ENCODE results near the gene NKAIN4. TPM values are rescaled to one million over a fixed set of nuclear protein-coding genes. Genes with fewer than 3 reads are reported as not detected.

The NKAIN4 gene
- total RNA-seq, 1 experiment from 2014 or later, result not detected

DNA sequence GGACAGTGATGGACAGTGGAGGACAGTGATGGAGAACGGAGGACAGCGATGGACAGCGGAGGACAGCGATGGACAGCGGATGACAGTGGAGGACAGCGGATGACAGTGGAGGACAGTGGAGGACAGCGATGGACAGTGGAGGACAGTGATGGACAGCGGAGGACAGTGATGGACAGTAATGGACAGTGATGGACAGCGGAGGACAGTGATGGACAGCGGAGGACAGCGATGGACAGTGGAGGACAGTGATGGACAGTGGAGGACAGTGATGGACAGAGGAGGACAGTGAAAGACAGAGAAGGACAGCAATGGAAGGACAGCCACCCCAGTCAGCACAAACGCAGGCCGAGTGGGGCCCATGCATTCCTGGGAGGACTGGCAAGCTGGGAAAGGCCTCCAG is 3.4 kb upstream of the NKAIN4 start:
- no peak for DNase-seq (ENCODE audit: low spot score)

- no peak for DNase-seq (ENCODE audit: low spot score)
Measured at GRCh38 chr20:63256954-63257353, 2.7 kb upstream of the NKAIN4 start.

- no peak for DNase-seq (ENCODE audit: low spot score)
Measured at GRCh38 chr20:63255931-63256704, 1.9 kb upstream of the NKAIN4 start.

DNA sequence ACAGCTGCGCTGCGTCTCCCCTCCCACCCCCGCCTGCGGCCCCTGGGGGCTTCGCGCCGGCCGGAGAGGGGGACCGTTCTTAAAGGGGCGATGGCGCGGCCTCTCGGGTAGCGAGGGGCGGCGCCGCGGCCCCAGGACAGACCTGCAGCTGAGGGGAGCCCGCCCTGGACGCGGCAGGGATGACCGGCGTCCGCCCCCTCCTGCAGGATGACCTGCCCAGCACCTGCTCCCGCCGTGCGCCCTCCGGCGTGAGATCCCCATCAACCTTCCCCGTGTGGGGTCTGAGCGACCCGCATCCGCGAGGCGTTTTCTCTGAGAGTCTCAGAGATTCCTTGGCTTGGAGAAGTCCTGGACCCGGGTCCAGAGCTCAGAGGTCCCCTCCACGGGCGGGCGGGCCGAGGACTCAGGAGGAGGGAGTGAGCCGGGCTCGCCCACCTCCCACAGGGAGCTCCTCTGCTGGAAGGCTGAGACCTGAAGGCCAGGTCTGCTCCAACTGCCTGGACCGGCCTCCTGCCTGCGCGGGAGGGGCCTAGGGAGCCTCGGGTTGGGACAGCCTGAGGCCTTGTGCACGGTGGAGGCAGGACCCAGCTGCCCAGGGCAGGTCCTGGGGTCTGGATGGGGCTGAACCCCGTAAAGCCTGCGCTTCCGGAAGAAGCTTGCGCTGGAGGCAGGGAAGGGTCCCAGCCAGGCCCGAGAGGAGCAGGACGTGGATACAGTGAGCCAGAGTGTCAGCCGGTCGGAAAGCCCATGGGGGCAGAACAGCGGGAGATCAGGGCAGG is 532 bp upstream of the NKAIN4 start:
- DNase-seq (ENCODE audit: low spot score), result no peak

GRCh38 chr20:63253438-63254231 is 628 bp downstream of the NKAIN4 start:
- DNase-seq (ENCODE audit: low spot score), result no peak

GRCh38 chr20:63253065-63253437 is 1.2 kb downstream of the NKAIN4 start:
- DNase-seq (ENCODE audit: low spot score), result no peak

DNA sequence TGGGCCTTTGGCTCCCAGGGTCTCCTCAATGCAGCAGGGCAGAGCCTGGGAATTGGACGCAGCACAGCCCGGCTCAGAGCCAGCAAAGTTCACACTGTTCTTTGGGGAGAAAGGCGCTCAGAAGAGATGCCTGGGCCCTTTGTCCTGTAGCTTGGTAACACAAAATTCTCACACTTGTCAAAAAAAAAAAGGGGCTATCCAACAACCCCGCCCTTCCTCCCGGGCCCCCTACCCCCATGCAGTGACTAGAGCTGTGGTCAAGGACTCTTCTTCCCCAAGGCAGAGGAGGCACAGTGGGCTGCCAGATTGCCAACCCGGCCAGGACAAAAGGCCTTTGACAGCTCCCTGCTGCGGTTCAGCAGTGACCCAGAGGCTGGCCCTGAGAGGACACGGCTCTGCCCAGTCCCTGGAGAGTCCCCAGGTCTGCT is 2.0 kb downstream of the NKAIN4 start:
- DNase-seq (ENCODE audit: low spot score), result no peak

- DNase-seq (ENCODE audit: low spot score), result peak; percentile 19
Measured at GRCh38 chr20:63251350-63251749, 2.9 kb downstream of the NKAIN4 start.

GRCh38 chr20:63249891-63250290 is 4.4 kb downstream of the NKAIN4 start:
- no peak for DNase-seq (ENCODE audit: low spot score)

GRCh38 chr20:63248835-63249591 is 5.2 kb downstream of the NKAIN4 start:
- DNase-seq (ENCODE audit: low spot score), result no peak

DNA sequence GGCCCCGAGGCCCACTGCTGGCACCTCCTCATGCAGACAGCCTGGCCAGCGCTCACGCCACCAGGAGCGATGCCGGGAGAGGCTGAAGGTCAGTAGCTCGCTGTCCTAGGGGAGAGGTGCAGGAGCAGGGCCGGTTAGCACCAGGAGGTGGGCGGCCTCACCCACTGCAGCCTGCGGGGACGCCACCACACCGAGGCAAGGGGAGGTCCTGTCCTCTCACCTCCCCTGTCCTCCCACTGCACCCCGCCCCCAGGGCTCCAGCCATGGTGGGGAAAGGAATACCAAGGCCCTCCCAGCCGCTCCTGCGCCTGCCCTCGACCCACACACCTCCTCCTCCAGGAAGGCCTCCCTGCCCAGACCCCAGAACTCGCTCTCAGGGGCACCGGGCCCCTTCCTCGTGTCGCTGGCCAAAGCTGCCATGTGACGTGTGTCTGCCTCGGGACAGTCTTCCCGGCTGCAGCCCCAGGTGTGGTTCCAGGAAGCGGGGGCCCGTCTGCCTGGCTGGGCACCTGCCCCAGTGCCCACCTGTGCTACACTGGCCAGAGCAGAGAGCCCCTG is 6.5 kb downstream of the NKAIN4 start:
- no peak for DNase-seq (ENCODE audit: low spot score)

GRCh38 chr20:63246490-63247288 is 7.6 kb downstream of the NKAIN4 start:
- DNase-seq (ENCODE audit: low spot score), result no peak

GRCh38 chr20:63244468-63244867 is 9.8 kb downstream of the NKAIN4 start:
- DNase-seq (ENCODE audit: low spot score), result no peak

GRCh38 chr20:63243604-63244247 is 10.5 kb downstream of the NKAIN4 start:
- no peak for DNase-seq (ENCODE audit: low spot score)

DNA sequence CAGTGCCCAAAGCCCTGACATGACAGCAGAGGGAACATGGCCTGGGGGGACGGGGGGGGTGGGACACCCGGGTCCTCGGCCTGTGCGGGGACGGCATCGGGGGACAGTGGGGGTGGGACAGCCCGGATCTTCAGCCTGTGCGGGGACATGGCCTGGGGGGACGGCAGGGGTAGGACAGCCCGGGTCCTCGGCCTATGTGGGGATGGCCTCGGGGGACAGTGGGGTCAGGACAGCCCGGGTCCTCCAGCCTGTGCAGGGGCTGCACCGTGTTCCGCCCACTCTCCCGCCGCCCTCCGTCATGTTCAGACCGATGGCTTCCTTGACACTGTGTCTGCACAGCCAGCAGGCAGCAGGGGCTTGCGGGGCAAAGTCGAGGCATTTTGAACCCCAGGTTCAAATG is 11.5 kb downstream of the NKAIN4 start:
- DNase-seq (ENCODE audit: low spot score), result no peak

- no peak for DNase-seq (ENCODE audit: low spot score)
Measured at GRCh38 chr20:63241272-63241671, 13.0 kb downstream of the NKAIN4 start.

- DNase-seq (ENCODE audit: low spot score), result no peak
Measured at GRCh38 chr20:63240004-63240403, 14.3 kb downstream of the NKAIN4 start.

DNA sequence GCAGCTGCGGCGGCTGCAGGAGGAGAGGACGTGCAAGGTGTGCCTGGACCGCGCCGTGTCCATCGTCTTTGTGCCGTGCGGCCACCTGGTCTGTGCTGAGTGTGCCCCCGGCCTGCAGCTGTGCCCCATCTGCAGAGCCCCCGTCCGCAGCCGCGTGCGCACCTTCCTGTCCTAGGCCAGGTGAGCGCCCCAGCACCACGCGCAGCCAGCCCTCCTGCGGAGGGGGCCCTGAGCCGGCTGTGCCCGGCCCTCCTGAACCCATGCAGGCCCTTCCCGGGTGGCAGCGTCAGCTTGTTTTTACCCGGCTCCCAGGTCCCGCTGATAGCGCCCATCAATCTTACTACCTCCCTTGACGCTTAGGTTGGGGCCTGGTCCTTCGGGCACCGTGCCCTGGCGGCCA is 14.8 kb downstream of the NKAIN4 start:
- DNase-seq (ENCODE audit: low spot score), result no peak

GRCh38 chr20:63238514-63239125 is 15.6 kb downstream of the NKAIN4 start:
- no peak for DNase-seq (ENCODE audit: low spot score)

DNA sequence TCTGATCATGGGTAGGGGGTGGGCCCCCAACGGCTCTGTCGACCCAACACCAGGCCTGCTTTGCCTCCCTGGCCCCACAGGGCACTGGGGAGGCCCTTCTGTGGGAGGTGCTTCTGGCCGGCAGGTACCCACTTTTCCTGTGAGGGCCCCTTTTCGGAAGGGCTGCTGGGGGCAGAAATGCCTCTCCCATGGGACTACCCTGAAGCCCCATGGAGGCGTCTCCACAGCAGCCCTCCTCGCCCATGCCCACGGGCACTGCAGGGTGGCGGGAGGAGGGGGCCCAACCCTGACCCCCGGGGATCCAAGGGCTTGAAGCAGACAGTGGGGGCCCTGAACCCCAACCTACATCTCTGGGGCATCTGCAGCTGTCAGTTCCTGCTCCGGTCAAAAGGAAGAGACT is 16.2 kb downstream of the NKAIN4 start:
- no peak for DNase-seq (ENCODE audit: low spot score)

All from A172 (cell line).